Uterus (tissue), 2 donors: ENCODE results near the gene GMDS.

Experiments
- POLR2A ChIP-seq, 2 donors: fragments of 450-650 bp; IDR thresholded peaks; one replicate each; pipeline ENCODE4 v1.6.1; 2016; ENCODE audit warnings: antibody characterized with exemption in 2 of 2, mild to moderate bottlenecking in 1 of 2, moderate library complexity in 1 of 2
- TF ChIP-seq, protein P1 (sequence below), 4 experiments: fragments of 200-600 bp in 2 of 4; fragments of 450-650 bp in 2 of 4; sonication (generic) in 2 of 4; IDR thresholded peaks; one replicate each; pipeline ENCODE4 v1.5.1; 2016 to 2019; ENCODE audit warnings: antibody characterized with exemption in 4 of 4, mild to moderate bottlenecking in 2 of 4, moderate library complexity in 1 of 4

DNA sequence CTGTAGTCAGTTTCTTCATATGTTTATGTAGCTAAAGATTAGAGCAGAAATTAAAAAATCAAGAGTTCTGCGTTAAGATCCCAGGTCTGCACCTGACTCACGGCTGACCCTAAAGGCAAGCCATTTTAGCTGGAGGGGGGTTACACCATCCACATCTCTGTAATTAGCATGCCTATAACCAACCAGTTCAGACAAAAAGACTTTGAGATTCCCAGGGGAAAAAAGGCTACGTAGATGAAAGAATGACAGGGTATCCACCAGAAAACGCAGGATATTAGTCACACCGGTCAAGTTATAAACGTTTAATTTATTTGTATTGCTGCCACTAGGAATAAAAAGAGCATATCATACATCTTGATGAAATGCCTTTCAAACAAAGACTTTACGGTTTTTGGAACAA lies 336.6 kb downstream of the GMDS start:
- TF ChIP-seq, protein P1, sequence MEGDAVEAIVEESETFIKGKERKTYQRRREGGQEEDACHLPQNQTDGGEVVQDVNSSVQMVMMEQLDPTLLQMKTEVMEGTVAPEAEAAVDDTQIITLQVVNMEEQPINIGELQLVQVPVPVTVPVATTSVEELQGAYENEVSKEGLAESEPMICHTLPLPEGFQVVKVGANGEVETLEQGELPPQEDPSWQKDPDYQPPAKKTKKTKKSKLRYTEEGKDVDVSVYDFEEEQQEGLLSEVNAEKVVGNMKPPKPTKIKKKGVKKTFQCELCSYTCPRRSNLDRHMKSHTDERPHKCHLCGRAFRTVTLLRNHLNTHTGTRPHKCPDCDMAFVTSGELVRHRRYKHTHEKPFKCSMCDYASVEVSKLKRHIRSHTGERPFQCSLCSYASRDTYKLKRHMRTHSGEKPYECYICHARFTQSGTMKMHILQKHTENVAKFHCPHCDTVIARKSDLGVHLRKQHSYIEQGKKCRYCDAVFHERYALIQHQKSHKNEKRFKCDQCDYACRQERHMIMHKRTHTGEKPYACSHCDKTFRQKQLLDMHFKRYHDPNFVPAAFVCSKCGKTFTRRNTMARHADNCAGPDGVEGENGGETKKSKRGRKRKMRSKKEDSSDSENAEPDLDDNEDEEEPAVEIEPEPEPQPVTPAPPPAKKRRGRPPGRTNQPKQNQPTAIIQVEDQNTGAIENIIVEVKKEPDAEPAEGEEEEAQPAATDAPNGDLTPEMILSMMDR (IDR thresholded peaks at IDR 0.05), result no peak
- TF ChIP-seq POLR2A (IDR thresholded peaks at IDR 0.05), result no peak
